ENCODE results near the gene BBX.

BBX gene

GRCh38 chr3:107790612-107791011 is 267.9 kb downstream of the BBX start:
- TF ChIP-seq CTCF (IDR thresholded peaks at IDR 0.05; ENCODE audit: extremely low read depth, insufficient read depth, missing control alignments): no peak
- in situ Hi-C loops (cut with MboI; ENCODE audit: low pct_unique_long_range_greater_than_20kb, low sequenced_read_pairs, unreplicated experiment): no loop called here
- DNase-seq (ENCODE audit: low spot score): no peak

GRCh38 chr3:107791027-107791426 is 268.3 kb downstream of the BBX start:
- no peak for TF ChIP-seq CTCF (IDR thresholded peaks at IDR 0.05; ENCODE audit: extremely low read depth, insufficient read depth, missing control alignments)
- in situ Hi-C loops (cut with MboI; ENCODE audit: low pct_unique_long_range_greater_than_20kb, low sequenced_read_pairs, unreplicated experiment): no loop called here
- DNase-seq (ENCODE audit: low spot score): no peak

GRCh38 chr3:107791450-107791849 is 268.7 kb downstream of the BBX start:
- in situ Hi-C loops (cut with MboI; ENCODE audit: low pct_unique_long_range_greater_than_20kb, low sequenced_read_pairs, unreplicated experiment): no loop called here
- no peak for DNase-seq (ENCODE audit: low spot score)
- no peak for TF ChIP-seq CTCF (IDR thresholded peaks at IDR 0.05; ENCODE audit: extremely low read depth, insufficient read depth, missing control alignments)

- no peak for DNase-seq (ENCODE audit: low spot score)
- no peak for TF ChIP-seq CTCF (IDR thresholded peaks at IDR 0.05; ENCODE audit: extremely low read depth, insufficient read depth, missing control alignments)
- in situ Hi-C loops (cut with MboI; ENCODE audit: low pct_unique_long_range_greater_than_20kb, low sequenced_read_pairs, unreplicated experiment): no loop called here
These were observed 272.1 kb downstream of the BBX start for GRCh38 chr3:107794664-107795443.

GRCh38 chr3:107795514-107796094 is 272.8 kb downstream of the BBX start:
- TF ChIP-seq CTCF (IDR thresholded peaks at IDR 0.05; ENCODE audit: extremely low read depth, insufficient read depth, missing control alignments): no peak
- in situ Hi-C loops (cut with MboI; ENCODE audit: low pct_unique_long_range_greater_than_20kb, low sequenced_read_pairs, unreplicated experiment): no loop called here
- DNase-seq (ENCODE audit: low spot score): no peak

GRCh38 chr3:107796791-107797190 is 274.0 kb downstream of the BBX start:
- in situ Hi-C loops (cut with MboI; ENCODE audit: low pct_unique_long_range_greater_than_20kb, low sequenced_read_pairs, unreplicated experiment): no loop called here
- no peak for TF ChIP-seq CTCF (IDR thresholded peaks at IDR 0.05; ENCODE audit: extremely low read depth, insufficient read depth, missing control alignments)
- no peak for DNase-seq (ENCODE audit: low spot score)
